Mesenchymal stem cell (in vitro differentiated cells and primary cell): ENCODE measurements around the gene GOT1.
A peak's percentile ranks its signal among the peaks of the same experiment; 100 is the strongest.

Experiments
- DNase-seq: peaks from one replicate; pipeline ENCODE4 v3.0.0-alpha.2; 2013
- H2AFZ ChIP-seq: one replicate; pipeline ENCODE4 v1.6.1; 2013; ENCODE audit warnings: low read depth, mild to moderate bottlenecking, control low read depth, inconsistent platforms, low read length, moderate library complexity
- H2AK5ac ChIP-seq: 2 replicates; pipeline ENCODE4 v1.6.1; 2013; ENCODE audit warnings: low read length, moderate library complexity, mild to moderate bottlenecking, inconsistent platforms; ENCODE audit not compliant: severe bottlenecking
- H2BK120ac ChIP-seq: one replicate; pipeline ENCODE4 v1.6.1; 2013; ENCODE audit warnings: low read depth, mild to moderate bottlenecking, inconsistent platforms, low read length, moderate library complexity
- H2BK12ac ChIP-seq, 2 experiments: one replicate each; pipeline ENCODE4 v1.6.1; 2013; ENCODE audit warnings: inconsistent platforms in 2 of 2, low read length in 2 of 2, mild to moderate bottlenecking in 2 of 2, moderate library complexity in 2 of 2, control low read depth in 1 of 2
- H2BK15ac ChIP-seq: one replicate; pipeline ENCODE4 v1.6.1; 2013; ENCODE audit warnings: mild to moderate bottlenecking, low read depth, inconsistent platforms; ENCODE audit not compliant: poor library complexity, severe bottlenecking
- H2BK5ac ChIP-seq: 2 replicates; pipeline ENCODE4 v1.6.1; 2013; ENCODE audit warnings: low read depth, mild to moderate bottlenecking, low read length, control low read depth, inconsistent platforms; ENCODE audit not compliant: poor library complexity, severe bottlenecking
- H3K14ac ChIP-seq, 2 experiments: one replicate each; pipeline ENCODE4 v1.6.1; 2013; ENCODE audit warnings: inconsistent platforms in 2 of 2, low read length in 2 of 2, control low read depth in 1 of 2, mild to moderate bottlenecking in 1 of 2, moderate library complexity in 1 of 2
- H3K18ac ChIP-seq, 2 experiments: one replicate each; pipeline ENCODE4 v1.6.1; 2013; ENCODE audit warnings: inconsistent platforms in 2 of 2, low read length in 2 of 2, control low read depth in 1 of 2, low read depth in 1 of 2, mild to moderate bottlenecking in 1 of 2
- H3K23ac ChIP-seq, 2 experiments: one replicate each; pipeline ENCODE4 v1.6.1; 2013; ENCODE audit warnings: inconsistent platforms in 2 of 2, low read length in 2 of 2, mild to moderate bottlenecking in 2 of 2, moderate library complexity in 2 of 2, control low read depth in 1 of 2
- H3K27ac ChIP-seq: 2 replicates; pipeline ENCODE4 v1.5.1; 2013; ENCODE audit warnings: mild to moderate bottlenecking, moderate library complexity, low read length, control low read depth, inconsistent platforms; ENCODE audit not compliant: poor library complexity, severe bottlenecking
- H3K27me3 ChIP-seq, 2 experiments: 2 replicates each; pipeline versions ENCODE4 v1.6.1 to v1.7.0; 2013; ENCODE audit warnings: low read length in 2 of 2, mild to moderate bottlenecking in 2 of 2, moderate library complexity in 2 of 2, control low read depth in 1 of 2, inconsistent platforms in 1 of 2; ENCODE audit not compliant: control insufficient read depth in 1 of 2, insufficient read depth in 1 of 2
- H3K36me3 ChIP-seq, 2 experiments: 2 replicates each; pipeline versions ENCODE4 v1.6.1 to v1.7.0; 2013; ENCODE audit warnings: low read length in 2 of 2, control low read depth in 1 of 2, inconsistent platforms in 1 of 2, low read depth in 1 of 2, mild to moderate bottlenecking in 1 of 2; ENCODE audit not compliant: insufficient read depth in 2 of 2, control insufficient read depth in 1 of 2
- H3K4ac ChIP-seq, 2 experiments: one replicate each; pipeline ENCODE4 v1.6.1; 2013; ENCODE audit warnings: inconsistent platforms in 2 of 2, low read length in 2 of 2, mild to moderate bottlenecking in 2 of 2, moderate library complexity in 2 of 2, control low read depth in 1 of 2, low read depth in 1 of 2
- H3K4me1 ChIP-seq: 2 replicates; pipeline ENCODE4 v1.6.1; 2013; ENCODE audit warnings: low read depth, low read length, control low read depth; ENCODE audit not compliant: control insufficient read depth, insufficient read depth
- H3K4me2 ChIP-seq: 2 replicates; pipeline ENCODE4 v1.6.1; 2013; ENCODE audit warnings: low read length, mild to moderate bottlenecking, inconsistent platforms; ENCODE audit not compliant: poor library complexity, severe bottlenecking
- H3K4me3 ChIP-seq, 2 experiments: 2 replicates each; pipeline versions ENCODE4 v1.5.1 to v1.7.0; 2013; ENCODE audit warnings: low read length in 2 of 2, mild to moderate bottlenecking in 2 of 2, control low read depth in 1 of 2, low read depth in 1 of 2; ENCODE audit not compliant: insufficient read depth in 1 of 2
- H3K79me1 ChIP-seq: replicated peaks from 2 replicates; pipeline ENCODE4 v1.6.1; 2013; ENCODE audit warnings: mild to moderate bottlenecking, control low read depth, low read length, inconsistent platforms; ENCODE audit not compliant: poor library complexity, severe bottlenecking
- H3K9ac ChIP-seq: 2 replicates; pipeline ENCODE4 v1.7.0; 2013; ENCODE audit warnings: mild to moderate bottlenecking, low read length, moderate library complexity
- H3K9me3 ChIP-seq: 2 replicates; pipeline ENCODE4 v1.7.0; 2013; ENCODE audit warnings: mild to moderate bottlenecking, low read length; ENCODE audit not compliant: control insufficient read depth
- H4K8ac ChIP-seq: one replicate; pipeline ENCODE4 v1.6.1; 2013; ENCODE audit warnings: inconsistent platforms, mild to moderate bottlenecking, low read length, moderate library complexity
- H4K91ac ChIP-seq: one replicate; pipeline ENCODE4 v1.6.1; 2013; ENCODE audit warnings: mild to moderate bottlenecking, low read length, inconsistent platforms
- WGBS: methylation state at CpG from one replicate; pipeline ENCODE4 v1.1.7; 2013; ENCODE audit warnings: mixed read lengths; 5-methylcytosine and 5-hydroxymethylcytosine counted together

The GOT1 gene

GRCh38 chr10:99368646-99369045 is 61.8 kb downstream of the GOT1 start:
- 50% methylated on average over 1 of the region's 1 CpG for WGBS
- Histone ChIP-seq H2AK5ac (no peak overlapping the region), H2BK120ac (no peak overlapping the region), H3K4me1 (no peaks in the 10 kb centered on the region), H3K4me2 (no peak overlapping the region), H3K18ac (no peak overlapping the region), H3K9me3 (no peaks in the 10 kb centered on the region), H3K9ac (no peak overlapping the region), H3K14ac (no peak overlapping the region), H3K79me1 (no peaks in the 10 kb centered on the region), H3K23ac (no peak overlapping the region), H2AFZ (no peak overlapping the region), H3K4ac (no peak overlapping the region), H4K91ac (no peak overlapping the region), H2BK15ac (no peak overlapping the region), H3K27me3 (peaks cover 17 to 41% of the 10 kb centered on the region in 2 experiments), H3K27ac (no peak overlapping the region), H3K4me3 (no peak overlapping the region), H2BK12ac (no peak overlapping the region), H2BK5ac (no peak overlapping the region), H3K36me3 (no peaks in the 10 kb centered on the region), H4K8ac (peak overlapping the region; percentile 2)
- DNase-seq, result peak; percentile 56

DNA sequence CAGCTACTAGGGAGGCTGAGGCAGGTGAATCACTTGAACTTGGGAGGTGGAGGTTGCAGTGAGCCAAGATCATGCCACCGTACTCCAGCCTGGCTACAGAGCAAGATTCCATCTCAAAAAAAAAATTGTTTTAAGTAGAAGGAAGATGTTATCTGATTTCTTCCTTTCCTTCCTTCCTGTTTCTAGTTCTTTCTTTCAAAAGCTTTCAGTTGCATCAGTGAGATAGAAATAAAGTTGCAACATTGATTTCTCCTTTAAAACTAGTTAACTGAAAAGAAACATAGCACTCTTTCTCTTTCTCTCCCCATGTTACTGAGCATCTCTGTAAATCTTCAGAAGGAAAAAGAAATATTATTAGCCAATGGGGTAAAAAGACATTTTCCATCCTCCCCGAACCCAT is 63.8 kb downstream of the GOT1 start:
- Histone ChIP-seq H3K27ac (no peak overlapping the region), H3K9me3 (no peaks in the 10 kb centered on the region), H2BK5ac (no peak overlapping the region), H3K4me1 (no peaks in the 10 kb centered on the region), H3K14ac (no peak overlapping the region), H2AK5ac (no peak overlapping the region), H3K4me2 (no peak overlapping the region), H3K9ac (no peak overlapping the region), H3K4ac (no peak overlapping the region), H4K91ac (no peak overlapping the region), H3K27me3 (peaks cover 13 to 39% of the 10 kb centered on the region in 2 experiments), H3K79me1 (no peaks in the 10 kb centered on the region), H2BK15ac (no peak overlapping the region), H3K18ac (no peak overlapping the region), H2BK120ac (no peak overlapping the region), H3K4me3 (no peak overlapping the region), H3K36me3 (no peaks in the 10 kb centered on the region), H2AFZ (no peak overlapping the region), H3K23ac (no peak overlapping the region), H4K8ac (no peak overlapping the region), H2BK12ac (no peak overlapping the region)
- no CpG with 5 or more reads among the region's 2 CpGs for WGBS
- no peak for DNase-seq

DNA sequence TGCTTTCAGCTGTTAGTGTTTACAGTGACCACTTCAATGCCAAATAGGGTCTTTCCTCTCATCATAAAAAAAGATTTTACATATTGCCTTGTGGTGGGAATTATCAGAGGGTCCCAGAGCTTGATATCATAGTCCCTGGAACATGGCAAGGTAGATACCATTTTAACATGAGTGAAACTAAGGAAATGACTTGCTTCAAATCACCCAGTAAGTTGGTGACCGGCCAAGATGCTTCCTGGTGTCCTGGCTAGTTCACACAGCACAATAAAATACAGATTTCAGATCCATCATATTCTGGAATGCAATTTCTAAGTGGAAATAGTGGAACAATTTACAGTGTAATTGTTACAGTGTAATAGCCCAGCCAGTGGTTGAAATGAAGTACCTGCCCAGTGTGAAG is 64.7 kb downstream of the GOT1 start:
- Histone ChIP-seq H2BK12ac (no peak overlapping the region), H3K23ac (no peak overlapping the region), H3K4me2 (no peak overlapping the region), H3K9me3 (no peaks in the 10 kb centered on the region), H3K14ac (no peak overlapping the region), H3K27me3 (peaks cover 11 to 39% of the 10 kb centered on the region in 2 experiments), H2BK120ac (no peak overlapping the region), H3K36me3 (no peaks in the 10 kb centered on the region), H2BK15ac (no peak overlapping the region), H2BK5ac (no peak overlapping the region), H3K4ac (no peak overlapping the region), H3K4me1 (no peaks in the 10 kb centered on the region), H2AFZ (no peak overlapping the region), H3K27ac (no peak overlapping the region), H2AK5ac (no peak overlapping the region), H4K91ac (no peak overlapping the region), H4K8ac (no peak overlapping the region), H3K9ac (no peak overlapping the region), H3K18ac (no peak overlapping the region), H3K79me1 (no peaks in the 10 kb centered on the region), H3K4me3 (no peak overlapping the region)
- no peak for DNase-seq
- WGBS, result 100% methylated on average over 1 of the region's 1 CpG

DNA sequence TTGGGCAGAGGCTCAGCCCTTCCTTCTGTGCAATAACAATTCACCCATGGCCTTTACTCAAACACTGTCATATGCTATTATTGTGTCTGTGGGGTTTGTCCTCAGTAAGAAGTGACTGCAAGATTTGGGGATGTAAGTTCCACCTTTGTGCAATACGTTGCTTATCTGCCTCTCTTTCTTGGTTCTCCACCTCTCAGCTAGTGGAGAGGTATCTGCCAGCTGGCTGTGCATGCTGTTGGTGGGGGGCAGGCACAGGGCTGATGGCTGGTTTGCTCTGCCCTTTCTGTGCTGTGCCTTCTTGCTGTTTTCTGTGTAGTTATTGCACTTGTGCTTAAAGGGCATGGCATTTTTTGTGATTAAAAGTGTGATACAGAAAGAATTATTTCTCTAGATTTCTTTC is 65.1 kb downstream of the GOT1 start:
- H3K14ac ChIP-seq, result no peak overlapping the region
- H3K4me3 ChIP-seq, result no peak overlapping the region
- no peak overlapping the region for H4K8ac ChIP-seq
- H2BK12ac ChIP-seq, result no peak overlapping the region
- H3K79me1 ChIP-seq, result no peaks in the 10 kb centered on the region
- no peak overlapping the region for H2BK15ac ChIP-seq
- no peak overlapping the region for H3K23ac ChIP-seq
- no peak for DNase-seq
- no peak overlapping the region for H2AFZ ChIP-seq
- H3K36me3 ChIP-seq, result no peaks in the 10 kb centered on the region
- no peaks in the 10 kb centered on the region for H3K9me3 ChIP-seq
- H3K27ac ChIP-seq, result no peak overlapping the region
- peaks cover 7 to 39% of the 10 kb centered on the region in 2 experiments for H3K27me3 ChIP-seq
- H4K91ac ChIP-seq, result no peak overlapping the region
- no peak overlapping the region for H3K4me2 ChIP-seq
- no peak overlapping the region for H2BK120ac ChIP-seq
- no peak overlapping the region for H2AK5ac ChIP-seq
- H3K18ac ChIP-seq, result no peak overlapping the region
- no peaks in the 10 kb centered on the region for H3K4me1 ChIP-seq
- no peak overlapping the region for H3K9ac ChIP-seq
- H3K4ac ChIP-seq, result no peak overlapping the region
- H2BK5ac ChIP-seq, result no peak overlapping the region
- 71% methylated on average over 1 of the region's 1 CpG for WGBS
